ENCODE data around the gene TFCP2. TPM values are rescaled to one million over a fixed set of nuclear protein-coding genes. Genes with fewer than 3 reads are reported as not detected.

Gene TFCP2
- total and polyA plus RNA-seq, 12 donors: 9.4 to 28.7 (median 17.1) TPM

- Histone ChIP-seq H3K27ac (no peak overlapping the region), H3K4me1 (replicated peaks in 1 of 2) (no peaks in the 10 kb centered on the region), H3K27me3 (no peaks in the 10 kb centered on the region), H3K4me3 (no peak overlapping the region), H3K9me3 (replicated peaks in 1 of 3) (no peaks in the 10 kb centered on the region), H3K36me3 (replicated peaks in 1 of 2) (peaks cover 0 to 5% of the 10 kb centered on the region in 2 donors)
- TF ChIP-seq POLR2A (IDR thresholded peaks at IDR 0.05) (no peak), CTCF (IDR thresholded peaks at IDR 0.05) (no peak)
- no peak for DNase-seq
- WGBS, 4 donors: 92 to 97% (median 92%) methylated on average over 3 of the region's 3 CpGs
- intact Hi-C loops (cut with DNase I): loop anchor here in 1 of 2 donors (5.0 kb wide), 1 partner anchor 36 kb away; no protein-coding TSS in a partner anchor
These were observed 85.1 kb downstream of the TFCP2 start for GRCh38 chr12:51087818-51088217.

- no peak for TF ChIP-seq CTCF (IDR thresholded peaks at IDR 0.05)
- no peak for TF ChIP-seq POLR2A (IDR thresholded peaks at IDR 0.05)
- Histone ChIP-seq H3K27ac (no peak overlapping the region), H3K27me3 (no peaks in the 10 kb centered on the region), H3K9me3 (replicated peaks in 1 of 3) (no peaks in the 10 kb centered on the region), H3K4me1 (replicated peaks in 1 of 2) (peaks cover 0 to 5% of the 10 kb centered on the region in 2 donors), H3K4me3 (no peak overlapping the region), H3K36me3 (replicated peaks in 1 of 2) (peaks cover 0 to 5% of the 10 kb centered on the region in 2 donors)
- WGBS, 4 donors: 81 to 93% (median 88%) methylated on average over 10 of the region's 10 CpGs
- intact Hi-C loops (cut with DNase I): loop anchor here in 1 of 2 donors (5.0 kb wide), 1 partner anchor 35 kb away; no protein-coding TSS in a partner anchor
- DNase-seq: no peak
These were observed 86.0 kb downstream of the TFCP2 start for GRCh38 chr12:51086933-51087332.

- DNase-seq: no peak
- Histone ChIP-seq H3K9me3 (replicated peaks in 1 of 3) (no peaks in the 10 kb centered on the region), H3K27me3 (no peaks in the 10 kb centered on the region), H3K4me3 (no peak overlapping the region), H3K36me3 (replicated peaks in 1 of 2) (peaks cover 0 to 5% of the 10 kb centered on the region in 2 donors), H3K4me1 (replicated peaks in 1 of 2) (peaks cover 0 to 15% of the 10 kb centered on the region in 2 donors), H3K27ac (no peak overlapping the region)
- intact Hi-C loops (cut with DNase I): loop anchor here in 1 of 2 donors (5.0 kb wide), 1 partner anchor 33 kb away; no protein-coding TSS in a partner anchor
- WGBS, 4 donors: 68 to 84% (median 76%) methylated on average over 3 of the region's 3 CpGs
- TF ChIP-seq CTCF (IDR thresholded peaks at IDR 0.05): no peak
- TF ChIP-seq POLR2A (IDR thresholded peaks at IDR 0.05): no peak
These were observed 87.2 kb downstream of the TFCP2 start for GRCh38 chr12:51085757-51086156.

- WGBS, 4 donors: 0 to 1% (median 0%) methylated on average over 18 to 74 of the region's 74 CpGs
- peak; percentile 95 to 99 (median 97) for DNase-seq
- intact Hi-C loops (cut with DNase I): no loop called here
These were observed 89.7 kb downstream of the TFCP2 start, which contains the start of gene CSRNP2 for GRCh38 chr12:51083126-51083833. CSRNP2 (minus strand) TSS chr12:51083596; CDS start chr12:51076561, 7,035 bp downstream.

More at GRCh38 chr12:51083126-51083833, 89.7 kb downstream of the TFCP2 start, which contains the start of gene CSRNP2:
- Histone ChIP-seq H3K9me3 (replicated peaks in 1 of 3) (no peaks in the 10 kb centered on the region), H3K4me1 (replicated peaks in 1 of 2) (peaks cover 0 to 16% of the 10 kb centered on the region in 2 donors), H3K36me3 (replicated peaks in 1 of 2) (no peaks in the 10 kb centered on the region), H3K4me3 (peak within 1 kb of the TSS; percentile 83 to 93 (median 91)), H3K27me3 (no peaks in the 10 kb centered on the region), H3K27ac (peak within 1 kb of the TSS; percentile 76 to 95 (median 90))
- TF ChIP-seq CTCF (IDR thresholded peaks at IDR 0.05) (peak in 1 of 6 experiments; percentile 9), POLR2A (IDR thresholded peaks at IDR 0.05) (peak; percentile 99 to 100)
